GM19193 (cell line): ENCODE results near the gene MTFP1.

ENCODE experiments used
- POLR2A ChIP-seq: IDR thresholded peaks from 4 replicates; pipeline ENCODE4 v1.6.1; 2011; ENCODE audit not compliant: insufficient read depth, insufficient read length; ENCODE audit errors: extremely low read depth

Gene MTFP1

GRCh38 chr22:30453731-30454510, 28.4 kb downstream of the MTFP1 start:
- no peak for TF ChIP-seq POLR2A

DNA sequence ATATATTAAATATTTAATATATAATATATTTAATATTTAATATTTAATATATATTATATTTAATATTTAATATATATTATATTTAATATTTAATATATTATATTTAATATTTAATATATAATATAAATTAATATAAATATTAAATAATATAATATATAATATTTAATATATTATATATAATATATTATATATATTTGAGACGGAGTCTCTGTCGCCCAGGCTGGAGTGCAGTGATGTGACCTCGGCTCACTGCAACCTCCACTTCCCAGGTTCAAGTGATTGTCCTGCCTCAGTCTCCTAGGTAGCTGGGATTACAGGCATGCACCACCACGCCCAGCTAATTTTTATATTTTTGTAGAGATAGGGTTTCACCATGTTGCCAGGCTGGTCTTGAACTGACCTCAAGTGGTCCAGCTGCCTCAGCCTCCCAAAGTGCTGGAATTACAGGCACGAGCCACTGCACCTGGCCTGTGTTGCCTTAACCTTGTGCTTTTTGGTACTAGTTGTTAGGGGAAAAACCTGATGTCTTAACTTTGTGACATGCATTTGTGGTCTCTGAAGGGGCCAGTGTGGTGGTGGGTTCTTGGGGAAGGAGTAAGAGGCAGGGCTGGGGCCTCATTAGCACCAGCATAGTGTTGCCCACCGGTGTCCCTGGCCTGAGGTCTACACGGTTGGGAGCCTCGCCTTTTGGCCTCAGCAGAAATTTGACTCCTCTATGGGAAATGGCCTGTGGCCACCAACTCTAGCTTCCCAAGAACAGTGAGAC, 29.7 kb downstream of the MTFP1 start:
- TF ChIP-seq POLR2A: no peak

- TF ChIP-seq POLR2A: no peak
Observed at GRCh38 chr22:30457981-30458380, 32.4 kb downstream of the MTFP1 start.

DNA sequence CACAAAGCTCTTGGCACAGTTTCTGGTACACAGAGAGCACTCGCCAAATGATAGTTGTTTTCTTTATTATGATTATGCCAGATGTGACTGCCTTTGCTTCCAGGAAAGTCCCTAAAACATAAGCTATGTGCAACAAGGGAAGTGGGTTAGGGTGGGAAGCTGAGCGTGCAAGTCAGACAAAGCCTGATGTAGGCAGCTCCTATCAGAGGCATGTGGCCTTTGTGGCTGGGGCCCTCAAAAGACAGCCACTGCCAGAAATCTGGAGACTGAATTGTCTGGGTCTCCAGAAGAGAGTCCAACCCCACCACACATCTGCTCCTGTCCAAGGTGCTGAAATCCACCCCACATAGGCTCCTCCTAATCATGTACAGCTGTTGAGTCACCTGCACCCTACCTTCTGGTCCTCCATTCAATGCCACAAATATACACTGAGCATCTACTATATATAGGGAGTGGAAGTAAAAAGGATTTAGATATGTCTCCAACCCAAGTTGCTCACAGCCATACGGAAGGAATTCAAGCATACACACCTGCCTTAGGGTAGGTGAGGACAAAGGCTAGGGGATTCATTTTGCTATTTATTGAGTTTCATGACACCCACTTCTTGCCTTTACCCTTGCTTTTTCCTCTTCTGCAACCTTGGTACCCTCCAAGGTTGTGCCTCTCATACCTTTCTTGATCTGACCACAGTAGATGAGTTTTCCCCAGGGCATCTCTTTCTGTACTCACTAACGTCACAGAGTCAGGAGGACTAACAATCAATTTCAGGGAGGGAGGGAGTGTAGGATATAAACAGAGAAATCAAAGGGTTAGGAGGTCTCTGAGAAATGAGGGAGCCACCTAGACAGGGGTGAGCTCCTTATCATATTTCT, 33.8 kb downstream of the MTFP1 start:
- TF ChIP-seq POLR2A: no peak

DNA sequence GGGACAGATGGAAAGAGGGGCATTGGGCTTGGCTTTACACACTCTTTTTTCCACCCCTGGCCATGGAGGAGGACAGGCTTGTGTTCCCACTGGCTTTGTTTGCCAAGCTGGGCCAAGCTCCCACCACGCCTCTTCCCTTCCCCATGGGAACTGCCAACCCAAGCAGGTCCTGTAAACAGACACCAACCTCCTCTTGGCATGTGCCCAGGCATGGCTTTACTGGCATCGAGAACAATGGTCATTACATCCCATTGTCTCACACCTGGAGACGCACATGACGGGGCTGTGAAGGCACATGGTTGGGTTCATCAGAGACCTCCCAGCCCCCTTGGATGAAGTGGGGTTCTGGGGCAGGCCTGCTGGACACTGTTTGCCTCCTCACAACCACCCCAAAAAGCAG, 34.6 kb downstream of the MTFP1 start:
- no peak for TF ChIP-seq POLR2A

- TF ChIP-seq POLR2A: no peak
Observed at GRCh38 chr22:30469165-30469564, 43.6 kb downstream of the MTFP1 start.

DNA sequence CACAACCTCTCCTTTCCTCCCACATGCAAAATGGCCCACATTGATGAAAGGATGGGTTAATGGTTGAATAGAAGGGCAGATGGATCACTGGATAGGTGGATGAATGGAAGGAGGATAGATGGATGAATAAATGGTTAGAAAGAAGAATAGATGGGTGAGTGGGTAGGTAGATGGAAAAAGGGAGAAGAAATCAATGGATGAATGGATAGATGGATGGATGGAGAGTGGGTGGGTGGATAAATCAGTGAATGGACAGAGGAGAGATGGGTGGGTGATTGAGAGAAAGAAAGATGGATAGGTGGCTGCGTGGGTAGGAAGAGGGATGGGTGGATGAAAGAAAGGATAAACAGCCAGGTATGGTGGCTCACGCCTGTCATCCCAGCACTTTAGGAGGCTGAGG, 45.1 kb downstream of the MTFP1 start:
- no peak for TF ChIP-seq POLR2A

DNA sequence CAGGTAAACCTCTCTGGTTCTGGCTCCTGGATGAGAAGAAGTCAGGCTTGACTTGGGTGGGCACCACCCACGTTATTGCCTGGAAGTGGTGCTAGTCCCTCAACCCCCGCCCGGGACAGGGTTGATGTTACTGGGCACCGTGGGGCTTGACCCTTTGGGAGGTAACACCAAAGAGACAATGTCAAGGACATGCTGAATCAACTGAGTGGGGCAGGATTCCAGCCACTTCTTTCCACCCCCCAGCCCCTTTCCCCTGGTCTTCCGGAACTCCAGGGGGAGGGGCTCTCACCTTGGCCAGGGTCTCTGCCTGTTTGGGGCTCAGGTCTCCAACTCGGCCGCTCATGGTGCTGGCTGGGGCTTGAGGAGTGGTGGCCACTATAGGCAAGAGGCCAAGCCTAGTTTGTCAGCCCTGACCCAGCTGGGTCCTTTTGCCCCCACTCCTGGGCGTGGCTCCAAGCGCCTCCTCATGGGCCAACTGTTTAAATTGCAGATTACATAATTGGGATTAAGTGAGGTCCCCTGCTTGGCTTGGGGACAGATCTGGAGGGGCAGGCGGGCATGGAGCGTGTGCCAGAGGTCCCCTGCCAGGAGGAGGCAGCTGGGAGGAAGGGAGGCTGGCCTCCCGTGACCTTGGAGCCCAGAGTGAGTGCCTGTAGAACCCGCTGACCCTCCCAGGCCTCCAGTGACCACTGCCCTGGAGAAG, 46.2 kb downstream of the MTFP1 start, which contains the start of gene SEC14L3:
SEC14L3 (minus strand) TSS at position 402 of the 703 bp plus-strand sequence; CDS start at position 343, 59 bp downstream.
- no peak for TF ChIP-seq POLR2A

DNA sequence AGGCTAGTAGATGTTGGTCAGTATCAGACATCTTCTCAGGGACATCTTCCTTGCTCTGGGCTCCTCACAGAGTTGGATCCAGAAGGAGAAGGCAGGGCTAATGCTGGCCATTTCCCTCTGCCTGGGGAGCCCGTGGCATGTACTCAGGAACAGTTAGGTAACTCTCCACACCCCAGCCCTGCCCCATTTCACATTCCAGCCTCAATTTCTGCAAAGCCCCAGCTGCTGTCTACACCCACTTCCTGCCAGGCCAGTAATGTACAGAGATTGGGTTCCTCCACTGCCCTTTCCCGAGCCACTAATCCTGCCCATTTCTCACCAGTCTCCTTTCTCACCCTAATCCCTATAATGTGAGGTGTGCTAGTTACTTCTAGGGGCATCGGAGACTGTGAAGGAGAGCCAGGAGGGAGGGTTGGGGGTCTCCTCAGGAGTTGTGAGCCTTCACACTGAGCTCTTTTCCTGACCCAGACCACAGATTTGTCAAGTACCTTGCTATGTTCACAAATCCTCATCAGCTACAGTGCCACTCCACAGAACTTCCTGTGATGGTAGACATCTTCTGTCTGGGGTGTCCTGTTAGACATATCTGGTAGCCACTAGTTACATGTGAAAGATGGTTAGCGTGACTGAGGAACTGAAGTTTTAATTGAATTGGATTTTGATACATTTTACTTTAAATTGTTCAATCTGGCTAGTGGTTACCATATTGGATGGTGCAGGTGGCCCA, 47.6 kb downstream of the MTFP1 start:
- no peak for TF ChIP-seq POLR2A

GRCh38 chr22:30474121-30474520, 48.6 kb downstream of the MTFP1 start:
- no peak for TF ChIP-seq POLR2A

- no peak for TF ChIP-seq POLR2A
Observed at GRCh38 chr22:30474683-30475424, 49.3 kb downstream of the MTFP1 start.
